Measurements from ENCODE around the gene NCOA3.

GRCh38 chr20:47623206-47623605 lies 121.5 kb downstream of the NCOA3 start:
- no peak for TF ChIP-seq POLR2AphosphoS5 (IDR thresholded peaks at IDR 0.05; ENCODE audit: low read depth, low read length)
- no peak for TF ChIP-seq POLR2A (IDR thresholded peaks at IDR 0.05; ENCODE audit: low read depth, low read length)
